Measurements from ENCODE around the gene MED23. TPM values are rescaled to one million over a fixed set of nuclear protein-coding genes. Genes with fewer than 3 reads are reported as not detected.

Gene MED23
- total RNA-seq, 1 experiment from 2014 or later: 19.1 TPM

GRCh38 chr6:131581523-131581922, 46.5 kb downstream of the MED23 start:
- BruUV-seq (replicated peaks): no TSS peak
- ChIA-PET CTCF (no interaction called here), POLR2A (no interaction called here)
- no peaks in the 10 kb centered on the region for H3K27me3 Mint-ChIP-seq (ENCODE audit: insufficient read depth, unreplicated experiment)
- Histone ChIP-seq H3K9me3 (no peaks in the 10 kb centered on the region), H3K27me3 (replicated peaks; ENCODE audit: control insufficient read depth, insufficient read depth, low read length) (no peaks in the 10 kb centered on the region), H3K4me3 (ENCODE audit: low read depth, low read length) (no peak overlapping the region), H3K36me3 (ENCODE audit: control insufficient read depth, insufficient read depth, low read length) (no peaks in the 10 kb centered on the region), H3K4me1 (no peaks in the 10 kb centered on the region)
- no peak overlapping the region for H3K4me3 Mint-ChIP-seq (ENCODE audit: unreplicated experiment)
- no peak for TF ChIP-seq CTCF (IDR thresholded peaks at IDR 0.05; ENCODE audit: insufficient read depth in 1 of 2, low read depth in 1 of 2, low read length in 1 of 2, severe bottlenecking in 1 of 2, unreplicated experiment in 1 of 2)
- no peaks in the 10 kb centered on the region for H3K9me3 Mint-ChIP-seq (ENCODE audit: unreplicated experiment)
- DNase-seq: no peak
- H3K4me1 Mint-ChIP-seq (ENCODE audit: low read depth, unreplicated experiment): no peaks in the 10 kb centered on the region
- H3K27ac Mint-ChIP-seq (ENCODE audit: unreplicated experiment): no peak overlapping the region
- H3K36me3 Mint-ChIP-seq (ENCODE audit: insufficient read depth, unreplicated experiment): no peaks in the 10 kb centered on the region
- intact Hi-C loops (cut with micrococcal nuclease; ENCODE audit: unreplicated experiment): no loop called here

- H3K4me3 Mint-ChIP-seq (ENCODE audit: unreplicated experiment): no peak overlapping the region
These were observed 52.1 kb downstream of the MED23 start for GRCh38 chr6:131575834-131576478.

GRCh38 chr6:131574686-131575085, 53.4 kb downstream of the MED23 start:
- H3K4me3 ChIP-seq (ENCODE audit: low read depth, low read length): no peak overlapping the region
- CTCF ChIA-PET: interaction anchor here (1.0 kb wide), 1 partner anchor 54 kb away, joined by 4 read pairs; no protein-coding TSS in a partner anchor

More at GRCh38 chr6:131575834-131576478, 52.1 kb downstream of the MED23 start:
- TF ChIP-seq CTCF (IDR thresholded peaks at IDR 0.05; ENCODE audit: insufficient read depth in 1 of 2, low read depth in 1 of 2, low read length in 1 of 2, severe bottlenecking in 1 of 2, unreplicated experiment in 1 of 2): no peak
- DNase-seq: no peak
- Mint-ChIP-seq H3K27ac (ENCODE audit: unreplicated experiment) (no peak overlapping the region), H3K4me1 (ENCODE audit: low read depth, unreplicated experiment) (no peaks in the 10 kb centered on the region), H3K36me3 (ENCODE audit: insufficient read depth, unreplicated experiment) (peaks cover 6% of the 10 kb centered on the region), H3K27me3 (ENCODE audit: insufficient read depth, unreplicated experiment) (no peaks in the 10 kb centered on the region), H3K9me3 (ENCODE audit: unreplicated experiment) (no peaks in the 10 kb centered on the region)
- no peak overlapping the region for H3K4me3 ChIP-seq (ENCODE audit: low read depth, low read length)
- no peaks in the 10 kb centered on the region for H3K4me1 ChIP-seq
- BruUV-seq (replicated peaks): no TSS peak
- intact Hi-C loops (cut with micrococcal nuclease; ENCODE audit: unreplicated experiment): no loop called here
- ChIA-PET CTCF (no interaction called here), POLR2A (no interaction called here)
- no peaks in the 10 kb centered on the region for H3K27me3 ChIP-seq (replicated peaks; ENCODE audit: control insufficient read depth, insufficient read depth, low read length)
- no peaks in the 10 kb centered on the region for H3K9me3 ChIP-seq
- H3K36me3 ChIP-seq (ENCODE audit: control insufficient read depth, insufficient read depth, low read length): no peaks in the 10 kb centered on the region

More at GRCh38 chr6:131574686-131575085, 53.4 kb downstream of the MED23 start:
- TF ChIP-seq CTCF (IDR thresholded peaks at IDR 0.05; ENCODE audit: insufficient read depth in 1 of 2, low read depth in 1 of 2, low read length in 1 of 2, severe bottlenecking in 1 of 2, unreplicated experiment in 1 of 2): no peak
- no peaks in the 10 kb centered on the region for H3K27me3 ChIP-seq (replicated peaks; ENCODE audit: control insufficient read depth, insufficient read depth, low read length)
- POLR2A ChIA-PET: no interaction called here
- no peaks in the 10 kb centered on the region for H3K36me3 ChIP-seq (ENCODE audit: control insufficient read depth, insufficient read depth, low read length)
- Mint-ChIP-seq H3K27ac (ENCODE audit: unreplicated experiment) (no peak overlapping the region), H3K27me3 (ENCODE audit: insufficient read depth, unreplicated experiment) (no peaks in the 10 kb centered on the region), H3K4me3 (ENCODE audit: unreplicated experiment) (no peak overlapping the region), H3K36me3 (ENCODE audit: insufficient read depth, unreplicated experiment) (peaks cover 6% of the 10 kb centered on the region), H3K4me1 (ENCODE audit: low read depth, unreplicated experiment) (no peaks in the 10 kb centered on the region), H3K9me3 (ENCODE audit: unreplicated experiment) (no peaks in the 10 kb centered on the region)
- H3K9me3 ChIP-seq: no peaks in the 10 kb centered on the region
- no peaks in the 10 kb centered on the region for H3K4me1 ChIP-seq
- no TSS peak for BruUV-seq (replicated peaks)
- intact Hi-C loops (cut with micrococcal nuclease; ENCODE audit: unreplicated experiment): no loop called here
- DNase-seq: no peak
